SK-N-SH (cell line): Measurements from ENCODE around the gene PPP1R11. TPM values are rescaled to one million over a fixed set of nuclear protein-coding genes. Genes with fewer than 3 reads are reported as not detected.

Experiments used
- CTCF ChIA-PET: fragments of 300-600, 350-600 bp; formaldehyde crosslinking; extraction: SDS; loops from one replicate; lab custom pipeline; 2021; lab: Yijun Ruan, JAX
- POLR2A ChIA-PET: fragments of 350-600 bp; sonication (Branson Sonifier 250); formaldehyde crosslinking; extraction: SDS; loops from one replicate; lab custom pipeline; 2020; ENCODE audit warnings: antibody characterized with exemption, inconsistent platforms; lab: Yijun Ruan, JAX
- DNase-seq: peaks from one replicate; pipeline ENCODE4 v3.0.0; 2012
- H2AFZ ChIP-seq: fragments of 200-600 bp; sonication (generic); 2 replicates; pipeline ENCODE4 v1.8.1; 2016; ENCODE audit warnings: antibody characterized with exemption, mild to moderate bottlenecking, low read depth
- H3F3A ChIP-seq: fragments of 200-600 bp; sonication (generic); replicated peaks from 2 replicates; pipeline ENCODE3; 2016; ENCODE audit warnings: antibody characterized with exemption, mild to moderate bottlenecking; ENCODE audit not compliant: insufficient read depth
- H3K27ac ChIP-seq, 2 experiments: fragments of 200-500 bp in 1 of 2; fragments of 200-600 bp in 1 of 2; sonication (Bioruptor generic) in 1 of 2; sonication (generic), shearing (Covaris generic) in 1 of 2; 2 replicates each; pipeline versions ENCODE4 v1.5.1 to v1.6.1; 2014 to 2016; ENCODE audit warnings: low read depth in 2 of 2, inconsistent platforms in 1 of 2, low read length in 1 of 2, mild to moderate bottlenecking in 1 of 2, mixed read lengths in 1 of 2
- H3K27me3 ChIP-seq: fragments of 200-600 bp; sonication (generic), shearing (Covaris generic); 2 replicates; pipeline ENCODE4 v1.6.1; 2016; ENCODE audit warnings: mixed run types; ENCODE audit not compliant: insufficient read depth
- H3K36me3 ChIP-seq, 2 experiments: fragments of 200-500 bp in 1 of 2; fragments of 200-600 bp in 1 of 2; sonication (Bioruptor generic) in 1 of 2; sonication (generic) in 1 of 2; replicated peaks in 1 of 2; 2 replicates each; pipeline versions ENCODE3 to v1.5.1; 2014 to 2016; ENCODE audit warnings: low read length in 1 of 2, mild to moderate bottlenecking in 1 of 2; ENCODE audit not compliant: insufficient read depth in 2 of 2, control insufficient read depth in 1 of 2
- H3K4me1 ChIP-seq, 2 experiments: fragments of 200-500 bp in 1 of 2; fragments of 200-600 bp in 1 of 2; sonication (Bioruptor generic) in 1 of 2; sonication (generic), shearing (Covaris generic) in 1 of 2; 2 replicates each; pipeline versions ENCODE4 v1.5.1 to v1.6.1; 2014 to 2016; ENCODE audit warnings: low read depth in 1 of 2, low read length in 1 of 2, mixed run types in 1 of 2; ENCODE audit not compliant: insufficient read depth in 2 of 2, control insufficient read depth in 1 of 2
- H3K4me2 ChIP-seq: fragments of 200-600 bp; sonication (generic), shearing (Covaris generic); 2 replicates; pipeline ENCODE4 v1.6.1; 2017; ENCODE audit warnings: mixed run types
- H3K4me3 ChIP-seq, 2 experiments: fragments of 200-500 bp in 1 of 2; fragments of 200-600 bp in 1 of 2; sonication (Bioruptor generic) in 1 of 2; sonication (generic), shearing (Covaris generic) in 1 of 2; 2 replicates each; pipeline versions ENCODE4 v1.5.1 to v1.8.1; 2014 to 2016; ENCODE audit warnings: low read depth in 2 of 2, inconsistent platforms in 1 of 2, low read length in 1 of 2, mild to moderate bottlenecking in 1 of 2, mixed read lengths in 1 of 2, moderate library complexity in 1 of 2
- H3K79me2 ChIP-seq: fragments of 200-600 bp; sonication (generic); 2 replicates; pipeline ENCODE4 v1.8.1; 2017; ENCODE audit warnings: mild to moderate bottlenecking; ENCODE audit not compliant: insufficient read depth
- H3K9ac ChIP-seq: fragments of 200-600 bp; sonication (generic); 2 replicates; pipeline ENCODE4 v1.6.1; 2017; ENCODE audit warnings: mixed run types
- H3K9me2 ChIP-seq: fragments of 200-600 bp; sonication (generic); 2 replicates; pipeline ENCODE4 v1.6.1; 2017; ENCODE audit warnings: mixed run types
- H3K9me3 ChIP-seq: fragments of 200-600 bp; sonication (generic); 2 replicates; pipeline ENCODE4 v1.6.1; 2017; ENCODE audit warnings: mixed run types, mild to moderate bottlenecking, moderate library complexity
- H4K20me1 ChIP-seq: fragments of 200-600 bp; sonication (generic); 2 replicates; pipeline ENCODE4 v1.6.1; 2017; ENCODE audit warnings: mild to moderate bottlenecking, mixed run types; ENCODE audit not compliant: insufficient read depth
- CHD2 ChIP-seq: fragments of 150-350 bp; IDR thresholded peaks from 2 replicates; pipeline ENCODE4 v1.6.1; 2018; ENCODE audit warnings: low read length; ENCODE audit not compliant: partially characterized antibody
- ELF1 ChIP-seq: IDR thresholded peaks from 2 replicates; pipeline ENCODE4 v1.4.0; 2012
- EZH2phosphoT487 ChIP-seq: fragments of 200-600 bp; sonication (generic); IDR thresholded peaks from 2 replicates; pipeline ENCODE4 v1.6.1; 2017; ENCODE audit warnings: low read depth, mixed run types, mild to moderate bottlenecking, antibody characterized with exemption, moderate library complexity, borderline replicate concordance
- FOSL2 ChIP-seq: IDR thresholded peaks from 2 replicates; pipeline ENCODE4 v1.4.0; 2012; ENCODE audit warnings: low read depth, mild to moderate bottlenecking, moderate library complexity, borderline replicate concordance
- IRF3 ChIP-seq: fragments of 150-350 bp; IDR thresholded peaks from 2 replicates; pipeline ENCODE4 v1.6.1; 2016; ENCODE audit warnings: mild to moderate bottlenecking, low read depth, low read length
- MEF2A ChIP-seq: IDR thresholded peaks from 2 replicates; pipeline ENCODE4 v1.4.0; 2012; ENCODE audit warnings: low read depth, borderline replicate concordance
- MXI1 ChIP-seq: IDR thresholded peaks from 2 replicates; pipeline ENCODE4 v1.6.1; 2012; ENCODE audit warnings: mild to moderate bottlenecking, low read depth, low read length, improper control_type of control experiment
- NRF1 ChIP-seq: IDR thresholded peaks from 2 replicates; pipeline ENCODE4 v1.6.1; 2012; ENCODE audit warnings: low read depth, mild to moderate bottlenecking, low read length
- PBX3 ChIP-seq: IDR thresholded peaks from 2 replicates; pipeline ENCODE4; 2012
- RXRA ChIP-seq: IDR thresholded peaks from 2 replicates; pipeline ENCODE4 v1.4.0; 2012; ENCODE audit warnings: low read depth, mild to moderate bottlenecking, borderline replicate concordance
- TAF1 ChIP-seq: IDR thresholded peaks from 2 replicates; pipeline ENCODE4 v1.6.1; 2012; ENCODE audit warnings: low read depth, mild to moderate bottlenecking, low read length, moderate library complexity, borderline replicate concordance
- TCF12 ChIP-seq: IDR thresholded peaks from 2 replicates; pipeline ENCODE4 v1.4.0; 2012
- TEAD4 ChIP-seq: IDR thresholded peaks from 2 replicates; pipeline ENCODE4 v1.4.0; 2012; ENCODE audit warnings: mild to moderate bottlenecking, borderline replicate concordance; ENCODE audit not compliant: insufficient read depth
- USF2 ChIP-seq: fragments of 150-350 bp; IDR thresholded peaks from 2 replicates; pipeline ENCODE4 v1.6.1; 2017; ENCODE audit warnings: antibody characterized with exemption, low read length, low read depth, borderline replicate concordance
- YY1 ChIP-seq: IDR thresholded peaks from 2 replicates; pipeline ENCODE4 v1.4.0; 2012; ENCODE audit warnings: low read depth, mild to moderate bottlenecking
- WGBS: methylation state at CpG from one replicate; pipeline ENCODE4 v1.1.6; 2017; ENCODE audit warnings: low lambda C conversion rate; 5-methylcytosine and 5-hydroxymethylcytosine counted together
- polyA plus RNA-seq, 3 experiments: library from polyadenylated mRNA; depleted of rRNA; stranded (reverse); fragments of >200 nt; gene quantifications; 2 replicates each; pipeline ENCODE4 v1.2.3, GENCODE V29; 2012

PPP1R11 gene
- polyA plus RNA-seq, 1 of the 3 experiments (the other 2 are of a cell fraction): 46.8 TPM

DNA sequence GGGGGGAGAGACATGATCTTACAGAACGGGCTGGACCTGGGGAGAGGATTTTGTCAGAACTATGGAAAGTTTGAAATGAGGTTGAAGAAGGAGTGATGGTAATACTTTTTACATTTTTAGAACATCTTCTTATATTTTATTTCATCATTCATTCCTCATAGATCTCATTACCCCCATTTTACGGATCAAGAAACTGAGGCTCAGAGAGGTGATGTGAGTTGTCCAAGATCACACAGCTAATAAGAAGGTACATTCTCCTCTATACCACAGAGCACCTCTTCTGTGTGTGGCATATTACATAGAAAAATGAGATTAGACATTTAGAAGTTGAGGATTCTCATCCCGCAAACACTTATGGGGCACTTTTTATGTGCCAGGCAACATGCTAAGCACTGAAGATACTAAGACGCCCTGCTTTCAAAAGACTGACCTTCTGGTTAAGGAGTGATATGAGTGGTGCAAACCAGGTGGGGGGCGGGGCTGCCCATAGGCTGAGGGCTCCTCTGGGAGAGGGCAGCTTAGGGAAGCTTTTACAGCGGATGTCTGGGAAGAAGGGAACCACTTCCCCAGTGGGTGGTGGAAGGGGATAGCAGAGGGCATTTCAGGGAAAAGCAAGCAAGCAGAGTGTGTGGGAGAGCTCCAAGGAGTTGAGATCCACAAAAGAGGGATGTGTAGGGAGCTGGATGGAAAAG lies 26.0 kb downstream of the PPP1R11 start (continued):
- TF ChIP-seq TEAD4: no peak
- TF ChIP-seq, all 33 proteins: peak for 0

DNA sequence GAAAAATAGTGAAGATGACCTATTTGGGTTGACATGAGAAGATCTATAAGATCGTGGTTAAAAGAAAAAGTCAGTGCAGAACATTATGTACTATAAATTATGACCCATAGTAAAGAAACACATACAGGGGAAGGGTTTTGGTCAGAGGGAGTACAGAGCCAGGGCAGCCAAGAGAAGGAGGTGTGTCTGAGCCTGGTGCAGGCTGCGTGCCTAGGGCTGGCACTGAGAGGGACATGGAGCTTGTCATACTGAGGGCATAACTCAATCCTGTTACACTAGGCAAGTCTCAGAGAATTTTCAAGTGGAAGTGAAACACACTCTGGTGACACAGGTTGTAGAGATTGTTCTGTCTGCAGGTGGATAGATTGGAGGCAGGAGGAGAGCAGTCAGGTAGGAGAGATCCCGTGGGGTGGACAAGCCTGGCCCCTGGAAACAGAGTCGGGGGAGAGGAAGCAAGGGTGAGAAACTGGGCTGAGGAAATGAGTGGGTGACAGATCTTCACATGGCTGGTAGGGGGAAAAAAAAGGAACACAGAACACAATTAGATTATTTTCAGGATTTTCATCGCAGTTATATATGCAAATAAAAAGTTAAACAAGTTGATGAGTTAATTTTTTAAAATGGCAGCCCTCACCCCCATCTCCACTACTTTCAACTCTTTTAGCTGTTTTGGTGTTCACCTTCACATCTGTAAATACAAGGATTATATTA lies 27.1 kb downstream of the PPP1R11 start:
- H3K79me2 ChIP-seq: no peaks in the 10 kb centered on the region
- H3K36me3 ChIP-seq: no peaks in the 10 kb centered on the region
- H3K9ac ChIP-seq: no peak overlapping the region
- H3F3A ChIP-seq: no peaks in the 10 kb centered on the region
- ChIA-PET CTCF (interaction anchor here (0.6 to 4.0 kb wide), 5 partner anchors 10 to 257 kb away, joined by 3 to 27 read pairs (median 4); partner anchors contain the start of gene TRIM40), POLR2A (no interaction called here)
- H3K4me3 ChIP-seq: no peak overlapping the region
- TF ChIP-seq RXRA: no peak
- no peak for TF ChIP-seq EZH2phosphoT487
- no peak for TF ChIP-seq TCF12
- no peak for TF ChIP-seq ELF1
- TF ChIP-seq YY1: no peak
- no peak for TF ChIP-seq TEAD4
- TF ChIP-seq NRF1: no peak
- no peak for TF ChIP-seq FOSL2
- no peak for TF ChIP-seq IRF3
- no peak for TF ChIP-seq MEF2A
- TF ChIP-seq MXI1: no peak
- TF ChIP-seq PBX3: no peak
- TF ChIP-seq USF2: no peak
- TF ChIP-seq CHD2: no peak
- TF ChIP-seq TAF1: no peak
- H3K27ac ChIP-seq: no peak overlapping the region
- no peak overlapping the region for H2AFZ ChIP-seq
- H3K9me3 ChIP-seq: no peaks in the 10 kb centered on the region
- 11% methylated on average over 5 of the region's 5 CpGs for WGBS
- H3K4me2 ChIP-seq: no peak overlapping the region
- H3K9me2 ChIP-seq: no peaks in the 10 kb centered on the region
- no peaks in the 10 kb centered on the region for H3K4me1 ChIP-seq
- no peaks in the 10 kb centered on the region for H4K20me1 ChIP-seq
- peaks cover 77% of the 10 kb centered on the region for H3K27me3 ChIP-seq
- DNase-seq: no peak
